ENCODE results near the gene KCNE4. TPM values are rescaled to one million over a fixed set of nuclear protein-coding genes. Genes with fewer than 3 reads are reported as not detected.
A peak's percentile ranks its signal among the peaks of the same experiment; 100 is the strongest.

KCNE4 gene
- total and polyA plus RNA-seq, 9 of the 15 experiments (the other 6 are each of a cell fraction or from before 2014, with no cell fraction given): not detected

DNA sequence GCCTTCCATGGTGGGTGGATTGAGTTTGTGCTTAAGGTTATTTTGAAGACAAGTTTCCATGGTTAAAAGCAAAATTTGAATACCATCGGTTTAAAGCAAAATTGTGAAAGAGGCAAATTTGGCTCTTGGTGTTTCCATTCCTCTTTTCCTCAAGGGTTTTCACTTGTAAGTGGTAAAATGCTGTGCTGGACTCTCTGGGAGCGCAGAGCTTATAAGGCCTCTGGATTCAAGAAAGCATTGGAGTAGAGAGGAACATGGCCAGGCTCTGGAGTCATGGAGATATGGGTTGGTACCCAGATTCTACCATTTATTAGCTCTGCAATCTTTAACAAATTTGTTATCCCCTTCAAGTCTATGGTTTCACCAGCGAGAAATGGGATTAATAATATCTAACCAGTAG, 17.5 kb downstream of the KCNE4 start (continued):
- TF ChIP-seq DMBX1 (CRISPR knock-in tag; IDR thresholded peaks at IDR 0.05; ENCODE audit: borderline replicate concordance) (no peak), SIRT6 (IDR thresholded peaks at IDR 0.05; ENCODE audit: low read depth, low read length) (no peak), POLR2G (IDR thresholded peaks at IDR 0.05; ENCODE audit: low read depth, low read length) (no peak), FOXJ3 (CRISPR knock-in tag; IDR thresholded peaks at IDR 0.05) (no peak), ZNF197 (CRISPR knock-in tag; IDR thresholded peaks at IDR 0.05; ENCODE audit: low read depth) (no peak)
- TF ChIP-seq, protein P1, sequence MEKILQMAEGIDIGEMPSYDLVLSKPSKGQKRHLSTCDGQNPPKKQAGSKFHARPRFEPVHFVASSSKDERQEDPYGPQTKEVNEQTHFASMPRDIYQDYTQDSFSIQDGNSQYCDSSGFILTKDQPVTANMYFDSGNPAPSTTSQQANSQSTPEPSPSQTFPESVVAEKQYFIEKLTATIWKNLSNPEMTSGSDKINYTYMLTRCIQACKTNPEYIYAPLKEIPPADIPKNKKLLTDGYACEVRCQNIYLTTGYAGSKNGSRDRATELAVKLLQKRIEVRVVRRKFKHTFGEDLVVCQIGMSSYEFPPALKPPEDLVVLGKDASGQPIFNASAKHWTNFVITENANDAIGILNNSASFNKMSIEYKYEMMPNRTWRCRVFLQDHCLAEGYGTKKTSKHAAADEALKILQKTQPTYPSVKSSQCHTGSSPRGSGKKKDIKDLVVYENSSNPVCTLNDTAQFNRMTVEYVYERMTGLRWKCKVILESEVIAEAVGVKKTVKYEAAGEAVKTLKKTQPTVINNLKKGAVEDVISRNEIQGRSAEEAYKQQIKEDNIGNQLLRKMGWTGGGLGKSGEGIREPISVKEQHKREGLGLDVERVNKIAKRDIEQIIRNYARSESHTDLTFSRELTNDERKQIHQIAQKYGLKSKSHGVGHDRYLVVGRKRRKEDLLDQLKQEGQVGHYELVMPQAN (IDR thresholded peaks at IDR 0.05; ENCODE audit: borderline replicate concordance): no peak

DNA sequence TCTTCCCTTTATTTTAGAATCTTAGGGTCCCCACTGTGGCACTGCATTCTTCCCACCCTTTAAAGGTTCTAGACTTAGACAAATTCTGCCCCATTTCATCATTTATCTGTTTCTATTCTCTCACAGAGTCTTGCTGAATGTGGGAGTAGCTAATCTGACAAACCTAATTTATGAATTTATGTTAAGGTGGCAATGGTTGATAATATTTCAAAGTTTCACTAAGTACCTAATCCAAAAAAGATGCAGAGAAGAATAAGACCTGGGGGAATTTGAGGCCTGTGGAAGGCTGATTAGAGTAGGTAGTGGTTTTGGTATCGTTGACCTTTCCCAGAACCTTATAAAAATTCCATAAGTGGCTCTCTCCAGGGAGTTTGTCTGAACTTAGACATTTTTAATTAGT, 18.0 kb downstream of the KCNE4 start:
- no peaks in the 10 kb centered on the region for H4K20me1 ChIP-seq (replicated peaks; ENCODE audit: control insufficient read depth, insufficient read depth, low read length)
- no peak overlapping the region for H3K9ac ChIP-seq (ENCODE audit: insufficient read depth in 1 of 2, low read depth in 2 of 2, low read length in 2 of 2)
- WGBS (ENCODE audit: insufficient coverage, low coverage, missing lambda C conversion rate): 14% methylated on average over 1 of the region's 1 CpG
- no peaks in the 10 kb centered on the region; the same call in 1 of the 2 replicates for H3K9me3 ChIP-seq (replicated peaks; ENCODE audit: control insufficient read depth, insufficient read depth, low read depth, low read length)
- ATAC-seq: no peak
- no peak for FAIRE-seq
- intact Hi-C loops (cut with micrococcal nuclease) (no loop called here), in situ Hi-C loops (cut with MboI) (no loop called here)
- DNase-seq (ENCODE audit: extremely low read depth in 1 of 4, low spot score in 3 of 4): no peak
- ChIA-PET POLR2A (no interaction called here), CTCF (ENCODE audit: low intra/inter-chr PET ratio) (no interaction called here)
- no peaks in the 10 kb centered on the region; a peak in 2 of 5 replicates for H3K4me1 ChIP-seq (replicated peaks in 1 of 2; ENCODE audit: control insufficient read depth in 2 of 2, insufficient read depth in 2 of 2, low read length in 2 of 2)
- H3K9me1 ChIP-seq (ENCODE audit: control insufficient read depth, insufficient read depth, low read length): no peaks in the 10 kb centered on the region
- H3K4me3 ChIP-seq: no peak overlapping the region
- no peak overlapping the region for H3K4me2 ChIP-seq (ENCODE audit: insufficient read depth, low read length)
- H3K27me3 ChIP-seq (ENCODE audit: control insufficient read depth in 2 of 2, insufficient read depth in 2 of 2, low read length in 2 of 2): no peaks in the 10 kb centered on the region
- no peaks in the 10 kb centered on the region for H3K36me3 ChIP-seq (ENCODE audit: control insufficient read depth, insufficient read depth, low read length)
- no peak overlapping the region for H3K27ac ChIP-seq (ENCODE audit: extremely low read depth, low read depth, low read length)
- no peaks in the 10 kb centered on the region for H3K79me2 ChIP-seq (ENCODE audit: control insufficient read depth, insufficient read depth, low read length)
- H2AFZ ChIP-seq (ENCODE audit: low read depth, low read length): no peak overlapping the region
- BruUV-seq (replicated peaks): no TSS peak
- TF ChIP-seq CBFA2T3 (IDR thresholded peaks at IDR 0.05) (peak; percentile 63), PBX2 (CRISPR knock-in tag; IDR thresholded peaks at IDR 0.05; ENCODE audit: low read depth) (no peak), PBX2 (tag; conservative IDR thresholded peaks at IDR 0.05; ENCODE audit: low read depth) (0 out of 2 replicates have a peak, but pooled peaks have one; percentile 20), KLF10 (CRISPR knock-in tag; IDR thresholded peaks at IDR 0.05) (no peak), ZNF77 (CRISPR knock-in tag; IDR thresholded peaks at IDR 0.05) (no peak), ZNF764 (CRISPR knock-in tag; IDR thresholded peaks at IDR 0.05; ENCODE audit: low read depth) (no peak), ZMIZ1 (IDR thresholded peaks at IDR 0.05; ENCODE audit: low read depth in 2 of 2, low read length in 2 of 2) (no peak), TAL1 (IDR thresholded peaks at IDR 0.05) (peak; percentile 51; the same call in 1 of the 2 replicates), TCF3 (CRISPR knock-in tag; IDR thresholded peaks at IDR 0.05) (peak; percentile 55)
